GM18858 (cell line): Measurements from ENCODE around the gene POU2F3.
"Not testable (repeated sequence)": the region's sequence is repeated elsewhere in the genome, so short reads cannot be mapped to it uniquely, and the experiment has no call there.

Experiments
- ATAC-seq: cut with Tn5 transposase; IDR thresholded peaks from one replicate; pipeline ENCODE4 v1.9.1; 2021; ENCODE audit not compliant: unreplicated experiment

Gene POU2F3

GRCh38 chr11:120249279-120250262 lies 9.6 kb downstream of the POU2F3 start:
- no peak for ATAC-seq

GRCh38 chr11:120253377-120253776 lies 13.4 kb downstream of the POU2F3 start:
- not testable (repeated sequence) for ATAC-seq

- no peak for ATAC-seq
Measured at GRCh38 chr11:120254788-120255518, 15.0 kb downstream of the POU2F3 start.

GRCh38 chr11:120255519-120255866 lies 15.6 kb downstream of the POU2F3 start:
- no peak for ATAC-seq

- no peak for ATAC-seq
Measured at GRCh38 chr11:120256178-120256577, 16.2 kb downstream of the POU2F3 start.

- no peak for ATAC-seq
Measured at GRCh38 chr11:120256779-120257178, 16.8 kb downstream of the POU2F3 start.

GRCh38 chr11:120257346-120257745 lies 17.4 kb downstream of the POU2F3 start:
- ATAC-seq: no peak

GRCh38 chr11:120258661-120259060 lies 18.7 kb downstream of the POU2F3 start:
- ATAC-seq: no peak

GRCh38 chr11:120259241-120259640 lies 19.3 kb downstream of the POU2F3 start:
- no peak for ATAC-seq

- ATAC-seq: no peak
Measured at GRCh38 chr11:120259988-120260565, 20.1 kb downstream of the POU2F3 start.

GRCh38 chr11:120260616-120261015 lies 20.7 kb downstream of the POU2F3 start:
- no peak for ATAC-seq

- ATAC-seq: no peak
Measured at GRCh38 chr11:120261321-120261720, 21.4 kb downstream of the POU2F3 start.

GRCh38 chr11:120261931-120262330 lies 22.0 kb downstream of the POU2F3 start:
- no peak for ATAC-seq

- no peak for ATAC-seq
Measured at GRCh38 chr11:120267319-120267718, 27.4 kb downstream of the POU2F3 start.

GRCh38 chr11:120268686-120269085 lies 28.7 kb downstream of the POU2F3 start:
- ATAC-seq: no peak

GRCh38 chr11:120270386-120270785 lies 30.4 kb downstream of the POU2F3 start:
- ATAC-seq: no peak

- ATAC-seq: no peak
Measured at GRCh38 chr11:120271672-120272071, 31.7 kb downstream of the POU2F3 start.

- ATAC-seq: no peak
Measured at GRCh38 chr11:120272303-120272702, 32.4 kb downstream of the POU2F3 start.

GRCh38 chr11:120273432-120273831 lies 33.5 kb downstream of the POU2F3 start:
- ATAC-seq: no peak

GRCh38 chr11:120273956-120274355 lies 34.0 kb downstream of the POU2F3 start:
- ATAC-seq: not testable (repeated sequence)

GRCh38 chr11:120279502-120279901 lies 39.6 kb downstream of the POU2F3 start:
- no peak for ATAC-seq

GRCh38 chr11:120280600-120281051 lies 40.7 kb downstream of the POU2F3 start:
- no peak for ATAC-seq
